Cardiac muscle cell (in vitro differentiated cells and primary cell): Measurements from ENCODE around the gene KLHL36. TPM values are rescaled to one million over a fixed set of nuclear protein-coding genes. Genes with fewer than 3 reads are reported as not detected.
"Not testable (repeated sequence)": the region's sequence is repeated elsewhere in the genome, so short reads cannot be mapped to it uniquely, and the experiment has no call there.

ENCODE experiments used
- DNase-seq, 2 donors: peaks; one replicate each; pipeline versions ENCODE4 v3.0.0 to v3.0.0-alpha.2; 2010 to 2017; ENCODE audit warnings: low read depth in 1 of 2, low spot score in 1 of 2
- H3K27ac ChIP-seq: fragments of 200-600 bp; sonication (generic); 2 replicates; pipeline ENCODE4 v1.5.1; 2016
- H3K27me3 ChIP-seq: fragments of 200-600 bp; sonication (generic); 2 replicates; pipeline ENCODE4 v1.6.0; 2016; ENCODE audit warnings: control low read depth
- H3K36me3 ChIP-seq: fragments of 200-600 bp; sonication (generic); 2 replicates; pipeline ENCODE4 v1.5.1; 2016; ENCODE audit warnings: control low read depth
- H3K4me1 ChIP-seq: fragments of 200-600 bp; sonication (generic); 2 replicates; pipeline ENCODE4 v1.8.1; 2017; ENCODE audit warnings: low read depth, mild to moderate bottlenecking, mixed run types
- H3K4me3 ChIP-seq: fragments of 200-600 bp; sonication (generic); 2 replicates; pipeline ENCODE4 v1.5.1; 2016; ENCODE audit warnings: mild to moderate bottlenecking
- H3K9me3 ChIP-seq: fragments of 200-600 bp; sonication (generic); 2 replicates; pipeline ENCODE4 v1.5.1; 2017; ENCODE audit warnings: low read depth, mild to moderate bottlenecking, control low read depth
- CTCF ChIP-seq: IDR thresholded peaks from 2 replicates; pipeline ENCODE4 v1.5.1; 2012; ENCODE audit warnings: low read depth, mild to moderate bottlenecking, low read length
- polyA plus RNA-seq: library from polyadenylated mRNA; unstranded; fragments of >200 nt; fragmentation: Nextera tagmentation; extraction: Ambion mirVana; gene quantifications from 2 replicates; pipeline ENCODE4 v1.2.1, GENCODE V29; 2016
- total RNA-seq: library from RNA; depleted of rRNA; stranded (reverse); fragments of >200 nt; gene quantifications from 2 replicates; pipeline ENCODE4 v1.2.3, GENCODE V29; 2016

Gene KLHL36
- total and polyA plus RNA-seq, 2 experiments from 2014 or later = 14.5 to 53.9 TPM

- no peak for DNase-seq
- no peak for TF ChIP-seq CTCF
- no peaks in the 10 kb centered on the region for H3K36me3 ChIP-seq
- no peaks in the 10 kb centered on the region for H3K9me3 ChIP-seq
- H3K4me3 ChIP-seq = peak overlapping the region; percentile 89
- peaks cover 8% of the 10 kb centered on the region for H3K4me1 ChIP-seq
- H3K27me3 ChIP-seq = peaks cover 7% of the 10 kb centered on the region
- no peak overlapping the region for H3K27ac ChIP-seq
Measured at GRCh38 chr16:84616515-84616914, 31.8 kb upstream of the KLHL36 start.

- DNase-seq = no peak
- no peaks in the 10 kb centered on the region for H3K36me3 ChIP-seq
- H3K4me1 ChIP-seq = peaks cover 8% of the 10 kb centered on the region
- H3K9me3 ChIP-seq = no peaks in the 10 kb centered on the region
- H3K4me3 ChIP-seq = peak overlapping the region; percentile 89
- H3K27ac ChIP-seq = no peak overlapping the region
- peaks cover 7% of the 10 kb centered on the region for H3K27me3 ChIP-seq
- TF ChIP-seq CTCF = no peak
Measured at GRCh38 chr16:84617041-84617790, 31.1 kb upstream of the KLHL36 start.

- peaks cover 7% of the 10 kb centered on the region for H3K27me3 ChIP-seq
- peak within 1 kb of the TSS; percentile 89 for H3K4me3 ChIP-seq
- H3K27ac ChIP-seq = no peak within 1 kb of the TSS
- no peaks in the 10 kb centered on the region for H3K9me3 ChIP-seq
- no peaks in the 10 kb centered on the region for H3K36me3 ChIP-seq
- peaks cover 8% of the 10 kb centered on the region for H3K4me1 ChIP-seq
- DNase-seq = peak; percentile 96 to 99
- TF ChIP-seq CTCF = no peak
Measured at GRCh38 chr16:84617791-84618580, 30.3 kb upstream of the KLHL36 start, which contains the start of gene COTL1. Gene COTL1 (minus strand): TSS chr16:84618078. CDS start chr16:84617914, 164 bp downstream.

GRCh38 chr16:84618581-84619460 is 29.5 kb upstream of the KLHL36 start:
- Histone ChIP-seq H3K27ac (no peak overlapping the region), H3K4me1 (peaks cover 8% of the 10 kb centered on the region), H3K9me3 (no peaks in the 10 kb centered on the region), H3K27me3 (peaks cover 7% of the 10 kb centered on the region), H3K36me3 (no peaks in the 10 kb centered on the region), H3K4me3 (no peak overlapping the region)
- TF ChIP-seq CTCF = peak; percentile 7
- DNase-seq = peak in 1 of 2 donors; percentile 94

GRCh38 chr16:84620913-84621312 is 27.4 kb upstream of the KLHL36 start:
- not testable (repeated sequence) for H3K4me1 ChIP-seq, H3K27ac ChIP-seq, H3K9me3 ChIP-seq, DNase-seq, H3K27me3 ChIP-seq, H3K4me3 ChIP-seq, H3K36me3 ChIP-seq
